ENCODE results near the gene MRPL44.

MRPL44 gene

DNA sequence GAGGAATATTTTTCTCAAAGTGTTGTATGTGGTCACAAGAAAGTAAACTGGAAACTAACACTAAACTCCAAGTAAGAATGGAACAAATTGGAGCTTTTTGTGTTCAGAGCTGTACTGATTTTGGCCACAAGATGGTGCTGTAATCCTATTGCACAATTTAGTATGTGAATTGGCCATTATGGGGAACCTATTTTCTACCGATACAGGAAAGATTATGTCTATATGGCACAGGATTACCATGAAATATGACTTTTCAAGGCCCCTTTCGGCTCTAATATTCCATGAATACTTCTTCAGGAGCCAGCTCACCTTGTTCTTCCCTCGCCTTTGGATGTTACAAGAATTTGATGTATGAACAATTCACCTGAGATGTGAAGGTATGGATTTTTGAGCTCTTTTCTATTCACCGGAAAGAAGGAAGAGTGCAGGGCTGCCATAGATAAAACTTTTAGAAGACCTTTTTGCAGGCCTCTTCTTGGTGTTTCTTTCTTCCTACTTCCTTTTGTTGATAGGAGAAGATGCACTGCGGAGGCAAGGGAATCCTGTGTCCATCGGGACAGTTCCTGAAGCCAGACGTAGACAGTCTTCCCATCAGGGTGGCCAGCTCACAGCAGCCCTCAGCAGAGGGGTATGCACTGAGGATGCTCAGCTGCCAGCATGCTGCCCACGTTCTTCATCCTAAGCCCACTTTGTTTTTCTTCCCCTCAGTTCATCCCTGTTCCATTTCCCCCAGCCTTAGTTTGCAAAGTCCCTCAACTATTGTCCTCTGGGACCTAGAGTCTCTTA lies 13.3 kb downstream of the MRPL44 start:
- DNase-seq: peak; percentile 66
- no peak overlapping the region for H3K4me3 Mint-ChIP-seq
- H3K4me1 Mint-ChIP-seq: peaks cover 2% of the 10 kb centered on the region
- CTCF ChIA-PET: interaction anchor here (0.6 to 7.0 kb wide), 34 partner anchors 10 to 479 kb away, joined by 3 to 167 read pairs (median 4); partner anchors contain the start of gene MRPL44
- H3K36me3 Mint-ChIP-seq: peaks cover 11% of the 10 kb centered on the region
- H3K9me3 Mint-ChIP-seq: no peaks in the 10 kb centered on the region
- no peak overlapping the region for H3K27ac Mint-ChIP-seq
- H3K27me3 Mint-ChIP-seq: no peaks in the 10 kb centered on the region

DNA sequence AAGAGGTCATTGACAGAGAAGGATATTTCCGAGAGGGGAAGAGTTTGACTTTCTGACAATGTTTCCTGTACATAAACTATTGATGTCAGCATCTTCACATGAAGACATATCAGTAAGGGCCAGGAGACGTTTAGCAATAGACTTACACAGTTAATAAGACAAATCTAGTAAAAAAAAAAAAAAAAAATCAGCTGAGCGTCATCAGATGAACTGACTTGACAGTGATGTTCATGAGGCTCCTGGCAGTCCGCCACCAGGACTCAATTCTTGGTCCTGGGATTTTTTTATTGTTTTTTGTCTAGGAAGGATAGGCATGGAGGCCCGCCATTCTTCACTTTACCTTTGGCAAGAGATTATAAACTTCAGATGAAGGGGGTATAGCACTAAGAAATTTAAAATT lies 14.5 kb downstream of the MRPL44 start:
- H3K27me3 Mint-ChIP-seq: no peaks in the 10 kb centered on the region
- CTCF ChIA-PET: interaction anchor here (0.8 to 7.0 kb wide), 7 partner anchors 17 to 397 kb away, joined by 3 to 167 read pairs (median 29); no protein-coding TSS in a partner anchor

DNA sequence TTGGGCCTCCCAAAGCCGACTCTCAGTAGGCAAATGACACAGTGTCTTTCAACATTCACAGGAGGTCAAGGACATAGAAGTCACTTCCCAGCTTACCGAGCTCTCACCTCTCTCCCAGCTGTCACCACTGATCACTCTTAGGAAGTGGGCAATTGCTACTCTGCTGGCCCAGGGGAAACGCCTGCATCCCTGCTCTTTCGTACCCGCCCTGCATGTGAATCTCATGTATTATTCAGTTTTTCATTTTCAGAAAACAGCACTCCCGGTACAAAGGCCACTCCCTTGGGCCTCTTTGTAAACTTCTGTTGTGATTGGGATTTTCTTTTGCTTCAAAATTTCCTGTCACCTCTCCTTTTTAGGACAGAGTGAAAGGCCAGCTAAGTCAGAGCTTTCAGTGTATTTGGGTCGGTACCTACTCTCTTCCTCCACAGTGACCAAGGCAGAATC lies 15.4 kb downstream of the MRPL44 start:
- no peak overlapping the region for H3K27ac Mint-ChIP-seq
- no peak for DNase-seq
- peaks cover 2% of the 10 kb centered on the region for H3K4me1 Mint-ChIP-seq
- no peaks in the 10 kb centered on the region for H3K27me3 Mint-ChIP-seq
- peaks cover 4% of the 10 kb centered on the region for H3K36me3 Mint-ChIP-seq
- CTCF ChIA-PET: interaction anchor here (0.9 to 7.0 kb wide), 3 partner anchors 21 to 313 kb away, joined by 4 to 167 read pairs (median 62); no protein-coding TSS in a partner anchor
- no peaks in the 10 kb centered on the region for H3K9me3 Mint-ChIP-seq
- no peak overlapping the region for H3K4me3 Mint-ChIP-seq

More for the DNA sequence above, 14.5 kb downstream of the MRPL44 start:
- H3K4me3 Mint-ChIP-seq: no peak overlapping the region
- H3K36me3 Mint-ChIP-seq: peaks cover 6% of the 10 kb centered on the region
- H3K9me3 Mint-ChIP-seq: no peaks in the 10 kb centered on the region
- no peak overlapping the region for H3K27ac Mint-ChIP-seq
- DNase-seq: no peak
- H3K4me1 Mint-ChIP-seq: peaks cover 2% of the 10 kb centered on the region

DNA sequence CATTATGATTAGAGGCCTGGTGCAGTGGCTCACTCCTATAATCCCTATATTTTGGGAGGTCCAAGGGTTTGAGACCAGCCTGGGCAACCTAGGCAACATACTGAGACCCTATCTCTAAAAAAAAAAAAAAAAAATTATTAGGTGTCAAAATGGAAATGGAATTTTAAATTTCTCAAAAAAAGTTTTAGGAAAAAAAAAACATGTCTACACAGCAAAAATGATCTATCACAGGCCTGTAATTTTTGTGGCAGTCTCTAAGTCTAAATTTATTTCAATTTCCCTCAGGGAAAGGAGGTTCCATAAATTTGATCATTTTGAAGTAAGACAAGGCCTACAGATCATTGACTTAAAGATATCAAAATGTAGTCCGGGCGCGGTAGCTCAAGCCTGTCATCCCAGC lies 16.3 kb downstream of the MRPL44 start:
- CTCF ChIA-PET: interaction anchor here (0.6 to 7.0 kb wide), 5 partner anchors 12 to 1921 kb away, joined by 4 to 167 read pairs (median 7); no protein-coding TSS in a partner anchor
- Mint-ChIP-seq H3K36me3 (no peaks in the 10 kb centered on the region), H3K27me3 (no peaks in the 10 kb centered on the region), H3K4me3 (no peak overlapping the region), H3K27ac (no peak overlapping the region), H3K4me1 (peaks cover 2% of the 10 kb centered on the region), H3K9me3 (no peaks in the 10 kb centered on the region)
- DNase-seq: no peak

- CTCF ChIA-PET: interaction anchor here (1.0 to 1.4 kb wide), 3 partner anchors 86 to 310 kb away, joined by 3 to 4 read pairs (median 3); no protein-coding TSS in a partner anchor
- Mint-ChIP-seq H3K9me3 (no peaks in the 10 kb centered on the region), H3K4me3 (no peak overlapping the region), H3K27me3 (no peaks in the 10 kb centered on the region), H3K36me3 (no peaks in the 10 kb centered on the region), H3K4me1 (no peaks in the 10 kb centered on the region), H3K27ac (no peak overlapping the region)
- no peak for DNase-seq
These were observed 19.5 kb downstream of the MRPL44 start for GRCh38 chr2:223976635-223977226.

GRCh38 chr2:223978451-223978850 lies 21.2 kb downstream of the MRPL44 start:
- H3K36me3 Mint-ChIP-seq: peaks cover 2% of the 10 kb centered on the region
- DNase-seq: no peak
- H3K27me3 Mint-ChIP-seq: no peaks in the 10 kb centered on the region
- H3K27ac Mint-ChIP-seq: no peak overlapping the region
- H3K9me3 Mint-ChIP-seq: no peaks in the 10 kb centered on the region
- CTCF ChIA-PET: interaction anchor here (1.0 to 1.1 kb wide), 2 partner anchors 13 to 15 kb away, joined by 3 to 8 read pairs; no protein-coding TSS in a partner anchor
- H3K4me3 Mint-ChIP-seq: no peak overlapping the region
- peaks cover under 1% of the 10 kb centered on the region for H3K4me1 Mint-ChIP-seq

GRCh38 chr2:223979730-223980396 lies 22.6 kb downstream of the MRPL44 start:
- Mint-ChIP-seq H3K9me3 (no peaks in the 10 kb centered on the region), H3K27ac (no peak overlapping the region), H3K4me1 (peaks cover 2% of the 10 kb centered on the region), H3K36me3 (peaks cover 2% of the 10 kb centered on the region), H3K4me3 (no peak overlapping the region), H3K27me3 (no peaks in the 10 kb centered on the region)
- CTCF ChIA-PET: interaction anchor here (1.5 to 2.0 kb wide), 4 partner anchors 10 to 303 kb away, joined by 3 to 6 read pairs (median 4); no protein-coding TSS in a partner anchor
- DNase-seq: no peak

DNA sequence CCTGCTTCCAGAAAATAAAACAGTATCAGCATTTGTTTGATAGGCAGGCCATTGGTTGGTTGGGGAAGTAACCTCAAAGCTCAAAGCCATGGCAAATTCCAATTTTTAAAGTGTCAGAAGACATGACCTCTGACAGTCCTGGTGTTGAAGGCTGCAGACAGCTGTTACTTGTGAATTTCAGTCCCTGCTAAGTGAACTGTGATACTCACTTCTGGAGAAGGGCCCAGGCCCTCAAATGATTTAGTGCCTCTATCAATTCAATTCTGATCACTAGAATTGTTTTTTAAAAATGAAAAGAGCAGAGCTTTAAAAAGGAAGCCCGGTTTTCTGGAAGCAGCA lies 23.1 kb downstream of the MRPL44 start:
- DNase-seq: no peak
- CTCF ChIA-PET: interaction anchor here (1.4 to 2.0 kb wide), 5 partner anchors 10 to 302 kb away, joined by 3 to 6 read pairs (median 4); no protein-coding TSS in a partner anchor
- peaks cover 2% of the 10 kb centered on the region for H3K36me3 Mint-ChIP-seq
- no peaks in the 10 kb centered on the region for H3K27me3 Mint-ChIP-seq
- no peak overlapping the region for H3K27ac Mint-ChIP-seq
- H3K4me3 Mint-ChIP-seq: no peak overlapping the region
- H3K4me1 Mint-ChIP-seq: peaks cover 2% of the 10 kb centered on the region
- H3K9me3 Mint-ChIP-seq: no peaks in the 10 kb centered on the region

- DNase-seq: no peak
- peaks cover 2% of the 10 kb centered on the region for H3K4me1 Mint-ChIP-seq
- H3K27me3 Mint-ChIP-seq: no peaks in the 10 kb centered on the region
- peaks cover 2% of the 10 kb centered on the region for H3K36me3 Mint-ChIP-seq
- no peaks in the 10 kb centered on the region for H3K9me3 Mint-ChIP-seq
- no peak overlapping the region for H3K4me3 Mint-ChIP-seq
- H3K27ac Mint-ChIP-seq: no peak overlapping the region
- CTCF ChIA-PET: interaction anchor here (1.1 to 2.0 kb wide), 6 partner anchors 11 to 302 kb away, joined by 3 to 6 read pairs (median 4); no protein-coding TSS in a partner anchor
These were observed 23.5 kb downstream of the MRPL44 start for GRCh38 chr2:223980803-223981202.

GRCh38 chr2:223981241-223981640 lies 24.0 kb downstream of the MRPL44 start:
- H3K4me3 Mint-ChIP-seq: no peak overlapping the region
- no peak for DNase-seq
- H3K36me3 Mint-ChIP-seq: peaks cover 2% of the 10 kb centered on the region
- H3K4me1 Mint-ChIP-seq: peaks cover 2% of the 10 kb centered on the region
- CTCF ChIA-PET: interaction anchor here (0.9 to 2.0 kb wide), 7 partner anchors 11 to 302 kb away, joined by 3 to 6 read pairs (median 4); no protein-coding TSS in a partner anchor
- no peaks in the 10 kb centered on the region for H3K9me3 Mint-ChIP-seq
- no peaks in the 10 kb centered on the region for H3K27me3 Mint-ChIP-seq
- no peak overlapping the region for H3K27ac Mint-ChIP-seq

DNA sequence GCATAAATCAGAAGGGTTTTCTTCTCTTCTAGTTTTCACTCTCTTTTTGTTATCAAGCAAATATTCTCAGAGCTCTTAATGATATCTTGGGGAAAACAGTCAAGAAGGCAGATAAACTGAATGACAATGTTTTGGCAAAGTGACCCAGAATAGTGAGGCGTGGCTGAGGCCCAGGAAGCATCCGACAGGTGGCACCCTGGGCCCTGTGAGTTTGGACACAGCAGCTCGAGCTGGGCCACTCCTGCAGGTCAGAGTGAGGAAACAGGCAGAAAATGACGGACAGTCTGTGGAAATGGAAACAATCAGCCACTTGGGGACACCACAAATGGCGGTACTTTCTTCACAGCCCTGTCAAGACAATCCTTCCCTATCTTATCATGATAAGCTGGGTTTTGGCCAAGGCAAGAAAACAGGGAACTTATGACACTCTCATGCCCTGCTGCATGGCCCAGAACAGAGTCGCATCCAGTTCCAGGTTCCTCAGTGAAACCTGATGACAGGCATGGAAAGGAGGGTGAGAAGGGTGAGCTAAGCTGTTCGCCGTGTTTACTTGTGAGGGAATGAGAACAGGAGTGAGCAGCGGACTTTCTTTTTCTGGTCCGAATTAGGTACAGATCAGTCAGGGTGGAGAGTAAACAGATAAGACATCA lies 32.1 kb downstream of the MRPL44 start:
- Mint-ChIP-seq H3K27me3 (no peaks in the 10 kb centered on the region), H3K36me3 (no peaks in the 10 kb centered on the region), H3K9me3 (no peaks in the 10 kb centered on the region), H3K4me1 (no peaks in the 10 kb centered on the region), H3K4me3 (no peak overlapping the region), H3K27ac (no peak overlapping the region)
- CTCF ChIA-PET: interaction anchor here (1.3 to 1.7 kb wide), 2 partner anchors 293 to 295 kb away, joined by 5 read pairs; no protein-coding TSS in a partner anchor
- no peak for DNase-seq

- CTCF ChIA-PET: interaction anchor here (1.2 to 1.7 kb wide), 3 partner anchors 20 to 294 kb away, joined by 3 to 5 read pairs (median 5); no protein-coding TSS in a partner anchor
- Mint-ChIP-seq H3K9me3 (no peaks in the 10 kb centered on the region), H3K4me1 (no peaks in the 10 kb centered on the region), H3K27ac (no peak overlapping the region), H3K4me3 (no peak overlapping the region), H3K27me3 (no peaks in the 10 kb centered on the region), H3K36me3 (no peaks in the 10 kb centered on the region)
- no peak for DNase-seq
These were observed 32.6 kb downstream of the MRPL44 start for GRCh38 chr2:223989856-223990232.

GRCh38 chr2:223991611-223992010 lies 34.3 kb downstream of the MRPL44 start:
- Mint-ChIP-seq H3K4me3 (no peak overlapping the region), H3K4me1 (no peaks in the 10 kb centered on the region), H3K27me3 (no peaks in the 10 kb centered on the region), H3K9me3 (no peaks in the 10 kb centered on the region), H3K36me3 (no peaks in the 10 kb centered on the region), H3K27ac (no peak overlapping the region)
- DNase-seq: no peak
- CTCF ChIA-PET: interaction anchor here (0.6 to 6.9 kb wide), 9 partner anchors 11 to 1020 kb away, joined by 3 to 189 read pairs (median 4); no protein-coding TSS in a partner anchor
